H9 (cell line): ENCODE results near the gene CDC25B. TPM values are rescaled to one million over a fixed set of nuclear protein-coding genes. Genes with fewer than 3 reads are reported as not detected.

Experiments
- DNase-seq: peaks from one replicate; pipeline ENCODE4 v3.0.0-alpha.2; 2017
- H2AFZ ChIP-seq: one replicate; pipeline ENCODE4 v1.6.1; 2013; ENCODE audit warnings: mild to moderate bottlenecking, low read length, control low read depth, moderate library complexity
- H2AK5ac ChIP-seq: 2 replicates; pipeline ENCODE4 v1.6.1; 2013; ENCODE audit warnings: low read length, control low read depth, mixed read lengths; ENCODE audit not compliant: insufficient read length
- H2BK120ac ChIP-seq: one replicate; pipeline ENCODE4 v1.6.1; 2013; ENCODE audit warnings: low read depth, mild to moderate bottlenecking, low read length, control low read depth, inconsistent platforms; ENCODE audit not compliant: poor library complexity, severe bottlenecking
- H2BK12ac ChIP-seq: 2 replicates; pipeline ENCODE4 v1.6.1; 2013; ENCODE audit warnings: low read length, control low read depth, mixed read lengths, low read depth; ENCODE audit not compliant: insufficient read length
- H2BK15ac ChIP-seq: 2 replicates; pipeline ENCODE4 v1.6.1; 2013; ENCODE audit warnings: low read depth, low read length, control low read depth
- H2BK20ac ChIP-seq: one replicate; pipeline ENCODE4 v1.6.1; 2013; ENCODE audit warnings: low read depth, mild to moderate bottlenecking, low read length, control low read depth, inconsistent platforms; ENCODE audit not compliant: poor library complexity, severe bottlenecking
- H2BK5ac ChIP-seq: 2 replicates; pipeline ENCODE4 v1.6.1; 2013; ENCODE audit warnings: low read length, control low read depth, mixed read lengths; ENCODE audit not compliant: insufficient read length
- H3K14ac ChIP-seq: 2 replicates; pipeline ENCODE4 v1.6.1; 2013; ENCODE audit warnings: low read length, control low read depth; ENCODE audit not compliant: insufficient read depth
- H3K18ac ChIP-seq: 2 replicates; pipeline ENCODE4 v1.6.1; 2013; ENCODE audit warnings: low read depth, mild to moderate bottlenecking, mixed read lengths, low read length, control low read depth; ENCODE audit not compliant: insufficient read length
- H3K23ac ChIP-seq: 2 replicates; pipeline ENCODE4 v1.6.1; 2013; ENCODE audit warnings: low read length, control low read depth, mixed read lengths, low read depth; ENCODE audit not compliant: insufficient read length
- H3K23me2 ChIP-seq: 2 replicates; pipeline ENCODE4 v1.6.1; 2013; ENCODE audit warnings: low read depth, mild to moderate bottlenecking, mixed read lengths, low read length, control low read depth; ENCODE audit not compliant: insufficient read length, poor library complexity, severe bottlenecking
- H3K27ac ChIP-seq: 2 replicates; pipeline ENCODE4 v1.5.1; 2013; ENCODE audit warnings: low read length, control low read depth, mixed read lengths, low read depth; ENCODE audit not compliant: insufficient read length
- H3K27me3 ChIP-seq: 2 replicates; pipeline ENCODE4 v1.6.1; 2013; ENCODE audit warnings: low read length, control low read depth, inconsistent platforms; ENCODE audit not compliant: insufficient read depth
- H3K4ac ChIP-seq: 2 replicates; pipeline ENCODE4 v1.6.1; 2013; ENCODE audit warnings: low read depth, mild to moderate bottlenecking, control low read depth, inconsistent platforms, low read length, moderate library complexity
- H3K4me1 ChIP-seq: 2 replicates; pipeline ENCODE4 v1.6.1; 2013; ENCODE audit warnings: low read length, control low read depth, inconsistent platforms; ENCODE audit not compliant: insufficient read depth
- H3K4me2 ChIP-seq: 2 replicates; pipeline ENCODE4 v1.6.1; 2013; ENCODE audit warnings: low read length, control low read depth, mixed read lengths; ENCODE audit not compliant: insufficient read length, insufficient read depth
- H3K56ac ChIP-seq: 2 replicates; pipeline ENCODE4 v1.6.1; 2013; ENCODE audit warnings: low read depth, mild to moderate bottlenecking, mixed read lengths, low read length, control low read depth; ENCODE audit not compliant: insufficient read length
- H3K79me1 ChIP-seq: 2 replicates; pipeline ENCODE4 v1.6.1; 2013; ENCODE audit warnings: low read depth, mild to moderate bottlenecking, moderate library complexity, low read length, control low read depth, inconsistent platforms; ENCODE audit not compliant: insufficient read depth, poor library complexity, severe bottlenecking
- H3K79me2 ChIP-seq: 2 replicates; pipeline ENCODE4 v1.6.1; 2013; ENCODE audit warnings: low read length, control low read depth, inconsistent platforms; ENCODE audit not compliant: insufficient read depth
- H3K9ac ChIP-seq: 2 replicates; pipeline ENCODE4 v1.6.1; 2013; ENCODE audit warnings: low read length, control low read depth, mixed read lengths; ENCODE audit not compliant: insufficient read length; ENCODE audit errors: extremely low read depth
- H3K9me3 ChIP-seq: one replicate; pipeline ENCODE4 v1.6.1; 2013; ENCODE audit warnings: low read depth, low read length, inconsistent platforms; ENCODE audit not compliant: control insufficient read depth
- H3T11ph ChIP-seq: one replicate; pipeline ENCODE4 v1.6.1; 2013; ENCODE audit warnings: mild to moderate bottlenecking, low read length, control low read depth, inconsistent platforms
- H4K20me1 ChIP-seq: one replicate; pipeline ENCODE4 v1.6.1; 2013; ENCODE audit not compliant: control insufficient read depth, insufficient read length, insufficient read depth
- H4K5ac ChIP-seq: 2 replicates; pipeline ENCODE4 v1.6.1; 2013; ENCODE audit warnings: low read depth, mild to moderate bottlenecking, mixed read lengths, low read length, control low read depth; ENCODE audit not compliant: insufficient read length
- H4K8ac ChIP-seq: replicated peaks from 2 replicates; pipeline ENCODE4 v1.6.1; 2013; ENCODE audit warnings: low read length, control low read depth, mixed read lengths, low read depth; ENCODE audit not compliant: insufficient read length
- H4K91ac ChIP-seq: 2 replicates; pipeline ENCODE4 v1.6.1; 2013; ENCODE audit warnings: low read depth, mild to moderate bottlenecking, moderate library complexity, mixed read lengths, low read length, control low read depth; ENCODE audit not compliant: insufficient read length
- H3K27ac Mint-ChIP-seq, 3 experiments: 2 replicates in 2 of 3; 3 replicates in 1 of 3; pipeline ENCODE4 v1.8.0; 2020 to 2021; ENCODE audit warnings: mixed read lengths in 3 of 3, mild to moderate bottlenecking in 1 of 3, moderate library complexity in 1 of 3
- H3K27me3 Mint-ChIP-seq: 2 replicates; pipeline ENCODE4 v1.8.0; 2021; ENCODE audit warnings: low read depth, mild to moderate bottlenecking, moderate library complexity, mixed read lengths
- H3K36me3 Mint-ChIP-seq, 3 experiments: 2 replicates in 2 of 3; 3 replicates in 1 of 3; pipeline ENCODE4 v1.8.0; 2020 to 2021; ENCODE audit warnings: low read depth in 3 of 3, mixed read lengths in 3 of 3; ENCODE audit not compliant: insufficient read depth in 1 of 3
- H3K4me1 Mint-ChIP-seq, 2 experiments: 2 replicates each; pipeline ENCODE4 v1.8.0; 2020; ENCODE audit warnings: mixed read lengths in 2 of 2
- H3K4me3 Mint-ChIP-seq, 2 experiments: 2 replicates in 1 of 2; 3 replicates in 1 of 2; pipeline ENCODE4 v1.8.0; 2020 to 2021; ENCODE audit warnings: mild to moderate bottlenecking in 2 of 2, mixed read lengths in 2 of 2, moderate library complexity in 1 of 2
- H3K9me3 Mint-ChIP-seq, 2 experiments: 2 replicates in 1 of 2; 3 replicates in 1 of 2; pipeline ENCODE4 v1.8.0; 2020; ENCODE audit warnings: mild to moderate bottlenecking in 2 of 2, mixed read lengths in 2 of 2, moderate library complexity in 1 of 2
- WGBS: extraction: QIAGEN DNeasy Blood & Tissue Kit; methylation state at CpG from one replicate; pipeline ENCODE4 v1.1.7; 2013; ENCODE audit warnings: missing lambda C conversion rate, low lambda C conversion rate, mixed read lengths; ENCODE audit not compliant: insufficient read length; ENCODE audit errors: extremely low coverage; 5-methylcytosine and 5-hydroxymethylcytosine counted together
- total RNA-seq: library from RNA; stranded (reverse); gene quantifications from 2 replicates; pipeline ENCODE4 v1.2.1, GENCODE V29; 2021
- TF ChIP-seq, protein P1 (sequence below): fragments of 200-600 bp; sonication (generic); conservative IDR thresholded peaks from 3 replicates; pipeline ENCODE4 v1.8.0; 2021; ENCODE audit warnings: antibody characterized with exemption, mild to moderate bottlenecking

Gene CDC25B
- total RNA-seq, 1 experiment from 2014 or later = 24.0 TPM

GRCh38 chr20:3763671-3764601 is 32.2 kb upstream of the CDC25B start:
- Histone ChIP-seq H3K23me2 (peaks cover 20% of the 10 kb centered on the region), H4K8ac (no peak overlapping the region), H3K9ac (no peak overlapping the region), H3K56ac (no peak overlapping the region), H2BK20ac (no peak overlapping the region), H3K23ac (no peak overlapping the region), H3K79me1 (peaks cover 3% of the 10 kb centered on the region), H3K4ac (no peak overlapping the region), H3K27me3 (no peaks in the 10 kb centered on the region), H2AK5ac (no peak overlapping the region), H3K9me3 (no peaks in the 10 kb centered on the region), H2AFZ (no peak overlapping the region), H3K4me1 (no peaks in the 10 kb centered on the region), H3K27ac (no peak overlapping the region), H4K5ac (no peak overlapping the region), H2BK120ac (no peak overlapping the region), H4K91ac (no peak overlapping the region), H3K79me2 (no peaks in the 10 kb centered on the region), H4K20me1 (no peaks in the 10 kb centered on the region), H3K4me2 (no peak overlapping the region), H3K18ac (no peak overlapping the region), H3K14ac (no peak overlapping the region), H3T11ph (no peak overlapping the region), H2BK12ac (no peak overlapping the region), H2BK15ac (no peak overlapping the region), H2BK5ac (no peak overlapping the region)
- no peak for DNase-seq
- no CpG with 5 or more reads among the region's 8 CpGs for WGBS
- Mint-ChIP-seq H3K4me1 (peaks cover 13 to 20% of the 10 kb centered on the region in 2 experiments), H3K36me3 (peaks cover 7 to 13% (median 8%) of the 10 kb centered on the region in 3 experiments; a peak in 5 of 7 replicates), H3K27ac (peak overlapping the region in 1 of 3 experiments; percentile 68; a peak in 2 of 7 replicates), H3K4me3 (no peak overlapping the region), H3K27me3 (peaks cover 4% of the 10 kb centered on the region), H3K9me3 (no peaks in the 10 kb centered on the region; a peak in 1 of 5 replicates)
- TF ChIP-seq, protein P1, sequence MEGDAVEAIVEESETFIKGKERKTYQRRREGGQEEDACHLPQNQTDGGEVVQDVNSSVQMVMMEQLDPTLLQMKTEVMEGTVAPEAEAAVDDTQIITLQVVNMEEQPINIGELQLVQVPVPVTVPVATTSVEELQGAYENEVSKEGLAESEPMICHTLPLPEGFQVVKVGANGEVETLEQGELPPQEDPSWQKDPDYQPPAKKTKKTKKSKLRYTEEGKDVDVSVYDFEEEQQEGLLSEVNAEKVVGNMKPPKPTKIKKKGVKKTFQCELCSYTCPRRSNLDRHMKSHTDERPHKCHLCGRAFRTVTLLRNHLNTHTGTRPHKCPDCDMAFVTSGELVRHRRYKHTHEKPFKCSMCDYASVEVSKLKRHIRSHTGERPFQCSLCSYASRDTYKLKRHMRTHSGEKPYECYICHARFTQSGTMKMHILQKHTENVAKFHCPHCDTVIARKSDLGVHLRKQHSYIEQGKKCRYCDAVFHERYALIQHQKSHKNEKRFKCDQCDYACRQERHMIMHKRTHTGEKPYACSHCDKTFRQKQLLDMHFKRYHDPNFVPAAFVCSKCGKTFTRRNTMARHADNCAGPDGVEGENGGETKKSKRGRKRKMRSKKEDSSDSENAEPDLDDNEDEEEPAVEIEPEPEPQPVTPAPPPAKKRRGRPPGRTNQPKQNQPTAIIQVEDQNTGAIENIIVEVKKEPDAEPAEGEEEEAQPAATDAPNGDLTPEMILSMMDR = no peak
